HepG2 (cell line): ENCODE measurements around the gene CDC20B. TPM values are rescaled to one million over a fixed set of nuclear protein-coding genes. Genes with fewer than 3 reads are reported as not detected.

Source experiments
- ATAC-seq: fragments of 200-7000 bp; cut with Tn5 transposase; 3 replicates; pipeline ENCODE4 v1.9.1; 2020; ENCODE audit warnings: mild to moderate bottlenecking, moderate library complexity
- BruUV-seq: library from RNA; stranded (reverse); fragments of 400-500 nt; replicated peaks from 2 replicates; lab custom pipeline; 2021; lab: Mats Ljungman, UMichigan
- CTCF ChIA-PET: fragments of 300-600 bp; formaldehyde crosslinking; extraction: SDS; loops from one replicate; lab custom pipeline; 2021; ENCODE audit warnings: low total read pairs, inconsistent platforms, low intra/inter-chr PET ratio; lab: Yijun Ruan, JAX
- POLR2A ChIA-PET: fragments of 350-600 bp; sonication (Branson Sonifier 250); formaldehyde crosslinking; loops from one replicate; lab custom pipeline; 2020; ENCODE audit warnings: antibody characterized with exemption, inconsistent platforms; lab: Yijun Ruan, JAX
- DNase-seq: peaks from one replicate; pipeline ENCODE4 v3.0.0-alpha.2; 2015; ENCODE audit warnings: low spot score
- FAIRE-seq: peaks from 3 replicates; lab custom pipeline; 2011; peaks lifted over from hg19 to GRCh38; lab: Jason Lieb, UNC
- H2AFZ ChIP-seq: one replicate; pipeline ENCODE4 v1.6.1; 2011; ENCODE audit warnings: low read length, inconsistent platforms
- H3K27ac ChIP-seq: fragments of 300-600 bp; 3 replicates; pipeline ENCODE4 v1.8.0; 2011; ENCODE audit warnings: mixed run types, mild to moderate bottlenecking, mixed read lengths, low read length, inconsistent platforms; ENCODE audit not compliant: insufficient read depth; ENCODE audit errors: extremely low read length
- H3K27me3 ChIP-seq, 2 experiments: fragments of 200-600 bp in 1 of 2; 2 replicates in 1 of 2; 3 replicates in 1 of 2; pipeline versions ENCODE4 v1.6.0 to v1.8.0; 2011; ENCODE audit warnings: low read length in 2 of 2, mild to moderate bottlenecking in 2 of 2, moderate library complexity in 2 of 2, inconsistent platforms in 1 of 2; ENCODE audit not compliant: insufficient read depth in 2 of 2, control insufficient read depth in 1 of 2
- H3K36me3 ChIP-seq, 2 experiments: fragments of 200-600 bp in 1 of 2; replicated peaks in 1 of 2; 2 replicates in 1 of 2; 3 replicates in 1 of 2; pipeline versions ENCODE4 v1.5.1 to v1.8.0; 2011; ENCODE audit warnings: low read length in 2 of 2, inconsistent platforms in 1 of 2; ENCODE audit not compliant: insufficient read depth in 2 of 2, control insufficient read depth in 1 of 2
- H3K4me1 ChIP-seq: 2 replicates; pipeline ENCODE4 v1.5.1; 2012; ENCODE audit warnings: low read length, inconsistent platforms; ENCODE audit not compliant: insufficient read depth
- H3K4me2 ChIP-seq: 2 replicates; pipeline ENCODE4 v1.6.0; 2011; ENCODE audit warnings: low read depth, low read length, inconsistent platforms
- H3K4me3 ChIP-seq, 3 experiments: fragments of 200-600 bp in 1 of 3; sonication (generic), shearing (Covaris generic) in 1 of 3; replicated peaks in 1 of 3; 2 replicates each; pipeline ENCODE4 v1.5.1; 2011 to 2016; ENCODE audit warnings: low read length in 3 of 3, inconsistent platforms in 2 of 3, low read depth in 2 of 3, mild to moderate bottlenecking in 2 of 3, control low read depth in 1 of 3, mixed read lengths in 1 of 3; ENCODE audit not compliant: insufficient read depth in 1 of 3
- H3K79me2 ChIP-seq: one replicate; pipeline ENCODE4 v1.6.1; 2011; ENCODE audit warnings: low read length, inconsistent platforms; ENCODE audit not compliant: insufficient read depth
- H3K9ac ChIP-seq: 2 replicates; pipeline ENCODE4 v1.6.0; 2011; ENCODE audit warnings: mild to moderate bottlenecking, low read depth, low read length, inconsistent platforms; ENCODE audit not compliant: insufficient read depth
- H3K9me3 ChIP-seq: 2 replicates; pipeline ENCODE4 v1.5.1; 2012; ENCODE audit warnings: mild to moderate bottlenecking, low read length
- H4K20me1 ChIP-seq: 2 replicates; pipeline ENCODE4 v1.6.0; 2011; ENCODE audit warnings: inconsistent platforms, mild to moderate bottlenecking, low read length, moderate library complexity; ENCODE audit not compliant: insufficient read depth
- ATM ChIP-seq: fragments of 450-650 bp; IDR thresholded peaks from 2 replicates; pipeline ENCODE4 v1.7.1; 2017; ENCODE audit warnings: mild to moderate bottlenecking, borderline replicate concordance
- CC2D1A ChIP-seq: sonication (generic); formaldehyde crosslinking; IDR thresholded peaks from 2 replicates; pipeline ENCODE4 v1.8.1; 2023; ENCODE audit warnings: mild to moderate bottlenecking, missing genetic modification reagents
- CCAR2 ChIP-seq: fragments of 200-400 bp; formaldehyde crosslinking; optimal IDR thresholded peaks from 2 replicates; pipeline ENCODE3; 2018; ENCODE audit warnings: low read depth, mild to moderate bottlenecking, low read length, moderate library complexity
- HNF4A ChIP-seq: sonication (generic); formaldehyde crosslinking; IDR thresholded peaks from 2 replicates; pipeline ENCODE4 v1.4.0; 2020; ENCODE audit warnings: missing genetic modification reagents
- KLF16 ChIP-seq, 2 experiments: sonication (generic) in 1 of 2; formaldehyde crosslinking in 1 of 2; IDR thresholded peaks; 2 replicates each; pipeline versions ENCODE4 v1.6.1 to v1.8.0; 2016 to 2023; ENCODE audit warnings: missing genetic modification reagents in 2 of 2, missing compliant biosample characterization in 1 of 2
- RERE ChIP-seq: IDR thresholded peaks from 2 replicates; pipeline ENCODE4 v1.6.1; 2016; ENCODE audit warnings: low read depth, missing genetic modification reagents, missing compliant biosample characterization
- TEF ChIP-seq: sonication (generic); formaldehyde crosslinking; IDR thresholded peaks from 2 replicates; pipeline ENCODE4 v1.5.0; 2020; ENCODE audit warnings: missing genetic modification reagents
- ZNF34 ChIP-seq: sonication (generic); formaldehyde crosslinking; IDR thresholded peaks from 2 replicates; pipeline ENCODE4 v1.4.0; 2020; ENCODE audit warnings: mild to moderate bottlenecking, missing genetic modification reagents, borderline replicate concordance
- ZNF383 ChIP-seq: sonication (generic); formaldehyde crosslinking; IDR thresholded peaks from 2 replicates; pipeline ENCODE4 v1.4.0; 2020; ENCODE audit warnings: missing genetic modification reagents, mild to moderate bottlenecking, borderline replicate concordance
- WGBS: methylation state at CpG from one replicate; pipeline ENCODE4 v1.1.6; 2017; ENCODE audit warnings: low lambda C conversion rate; 5-methylcytosine and 5-hydroxymethylcytosine counted together
- in situ Hi-C: cut with HindIII; loops from 2 replicates; pipeline ENCODE4 v1.10.0; 2017; ENCODE audit warnings: low pct_unique_long_range_greater_than_20kb; ENCODE audit not compliant: extremely low pct_ligation_motif_present
- intact Hi-C: fragments of 100-400 bp; cut with micrococcal nuclease; formaldehyde crosslinking; loops from one replicate; pipeline ENCODE4 v1.10.0; 2022; ENCODE audit not compliant: unreplicated experiment
- polyA plus RNA-seq, 8 experiments: library from polyadenylated mRNA; depleted of rRNA in 3 of 8; stranded (reverse) in 7 of 8; unstranded in 1 of 8; fragments of >200 nt; fragmentation: Illumina TruSeq in 4 of 8; extraction: Trizol in 4 of 8; gene quantifications; 2 replicates each; pipeline versions ENCODE4 v1.2.1 to v1.2.3, GENCODE V29; 2011 to 2016; ENCODE audit warnings: low read depth in 4 of 8, missing spikeins in 1 of 8, mixed read lengths in 1 of 8; ENCODE audit not compliant: insufficient read depth in 1 of 8
- total RNA-seq, 5 experiments: library from RNA; depleted of rRNA; stranded (reverse); fragments of >200 nt; fragmentation: Illumina TruSeq; extraction: Trizol; gene quantifications; 2 replicates each; pipeline ENCODE4 v1.2.3, GENCODE V29; 2016; ENCODE audit warnings: low read depth in 1 of 5

CDC20B gene
- total and polyA plus RNA-seq, 2 of the 13 experiments (the other 11 are each of a cell fraction or from before 2014, with no cell fraction given) = not detected

- H3K36me3 ChIP-seq = no peaks in the 10 kb centered on the region
- WGBS = 86% methylated on average over 22 of the region's 62 CpGs
- no peak overlapping the region for H3K27ac ChIP-seq
- POLR2A ChIA-PET = no interaction called here
- H3K4me2 ChIP-seq = no peak overlapping the region
- in situ Hi-C loops (no loop called here), intact Hi-C loops (no loop called here)
- H4K20me1 ChIP-seq = no peaks in the 10 kb centered on the region
- CTCF ChIA-PET = no interaction called here
- H3K27me3 ChIP-seq = peaks cover 0 to 12% of the 10 kb centered on the region in 2 experiments; a peak in 4 of 5 replicates
- no peak overlapping the region for H2AFZ ChIP-seq
- no peaks in the 10 kb centered on the region for H3K9me3 ChIP-seq
- ATAC-seq (no peak), DNase-seq (no peak), FAIRE-seq (no peak)
- H3K9ac ChIP-seq = no peak overlapping the region
- TF ChIP-seq ATM (no peak), ZNF34 (no peak)
- no peak overlapping the region for H3K4me3 ChIP-seq
- H3K4me1 ChIP-seq = no peaks in the 10 kb centered on the region
- BruUV-seq = no TSS peak
- H3K79me2 ChIP-seq = no peaks in the 10 kb centered on the region
Observed at GRCh38 chr5:55220433-55221185, 47.6 kb upstream of the CDC20B start.

GRCh38 chr5:55219770-55220169 lies 46.8 kb upstream of the CDC20B start:
- in situ Hi-C loops (no loop called here), intact Hi-C loops (no loop called here)
- no peak overlapping the region for H3K4me2 ChIP-seq
- H3K79me2 ChIP-seq = no peaks in the 10 kb centered on the region
- H3K27ac ChIP-seq = no peak overlapping the region
- no peaks in the 10 kb centered on the region for H3K36me3 ChIP-seq
- no peak for ATAC-seq
- H3K27me3 ChIP-seq = peaks cover 0 to 7% of the 10 kb centered on the region in 2 experiments; a peak in 2 of 5 replicates
- WGBS = 52% methylated on average over 3 of the region's 3 CpGs
- FAIRE-seq = no peak
- CTCF ChIA-PET = no interaction called here
- POLR2A ChIA-PET = no interaction called here
- no peak overlapping the region for H3K4me3 ChIP-seq
- DNase-seq = no peak
- BruUV-seq = no TSS peak
- no peaks in the 10 kb centered on the region for H3K9me3 ChIP-seq
- H3K4me1 ChIP-seq = no peaks in the 10 kb centered on the region
- no peak overlapping the region for H3K9ac ChIP-seq
- H2AFZ ChIP-seq = no peak overlapping the region
- no peaks in the 10 kb centered on the region for H4K20me1 ChIP-seq
- TF ChIP-seq KLF16 (CRISPR knock-in tag; IDR thresholded peaks at IDR 0.05) = no peak
- no peak for TF ChIP-seq CCAR2
- no peak for TF ChIP-seq ZNF383
- no peak for TF ChIP-seq HNF4A (CRISPR knock-in tag)
- TF ChIP-seq RERE (CRISPR knock-in tag) = no peak
- no peak for TF ChIP-seq TEF (CRISPR knock-in tag)
- TF ChIP-seq CC2D1A (CRISPR knock-in tag) = no peak
